ENCODE measurements around the gene CTRB1.
"Not testable (repeated sequence)": the region's sequence is repeated elsewhere in the genome, so short reads cannot be mapped to it uniquely, and the experiment has no call there.

Gene CTRB1

DNA sequence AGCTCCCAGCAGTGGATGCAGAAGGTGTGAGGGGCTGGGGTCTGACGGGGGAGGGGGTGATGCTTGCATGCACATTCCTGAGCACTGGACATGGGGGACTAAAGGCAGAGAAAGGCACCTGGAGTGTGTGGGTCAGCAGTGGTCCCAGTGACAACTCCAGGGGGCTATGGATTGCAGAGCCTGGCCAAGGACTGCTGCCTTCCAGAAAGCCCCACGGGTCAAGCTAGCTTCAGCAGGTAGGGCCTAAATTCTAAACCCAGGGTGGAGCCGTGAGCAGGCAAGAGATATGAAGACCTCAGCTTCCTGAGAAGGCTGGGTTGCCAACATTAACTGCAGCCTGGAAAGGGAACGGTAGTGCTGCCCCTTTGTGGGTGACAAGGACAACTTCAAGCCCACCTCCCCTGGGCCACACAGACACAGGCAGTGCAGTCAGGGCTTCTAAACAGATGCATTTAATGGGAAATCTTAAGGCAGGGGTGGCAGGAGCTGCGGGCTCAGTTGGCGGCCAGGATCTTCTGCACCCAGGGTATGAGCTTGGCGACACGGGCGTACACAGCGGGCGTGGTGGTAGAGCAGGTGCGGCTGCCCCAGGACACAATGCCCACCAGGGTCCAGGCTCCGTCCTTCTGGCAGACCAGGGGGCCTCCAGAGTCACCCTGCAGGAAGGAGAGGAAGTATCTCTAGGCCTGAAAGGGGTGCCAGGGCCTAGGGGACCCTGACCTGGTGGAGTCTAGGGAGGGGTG is 14.9 kb upstream of the CTRB1 start:
- TF ChIP-seq CTCF (IDR thresholded peaks at IDR 0.05; ENCODE audit: insufficient read depth, missing control alignments), result no peak
- FAIRE-seq (no peak), DNase-seq (ENCODE audit: insufficient read length, low spot score) (no peak)

DNA sequence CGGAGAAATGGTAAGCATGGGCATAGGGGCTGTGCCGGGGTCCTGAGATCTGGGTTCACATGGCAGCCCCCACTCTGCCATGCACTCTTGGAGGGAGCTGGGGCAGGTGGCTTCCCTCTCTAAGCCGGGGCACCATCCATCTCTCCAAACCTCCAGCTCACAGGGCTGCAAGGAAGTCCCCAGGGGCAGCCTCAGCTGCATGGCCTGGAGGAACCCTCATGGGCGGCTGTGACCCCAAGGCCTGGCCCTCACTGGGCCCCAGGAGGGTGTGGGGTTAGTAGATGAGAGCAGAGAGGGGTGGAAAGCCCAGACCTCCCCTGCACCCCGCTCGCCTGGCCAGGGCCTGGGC is 14.4 kb upstream of the CTRB1 start:
- TF ChIP-seq CTCF (IDR thresholded peaks at IDR 0.05; ENCODE audit: insufficient read depth, missing control alignments), result no peak
- FAIRE-seq (no peak), DNase-seq (ENCODE audit: insufficient read length, low spot score) (no peak)

DNA sequence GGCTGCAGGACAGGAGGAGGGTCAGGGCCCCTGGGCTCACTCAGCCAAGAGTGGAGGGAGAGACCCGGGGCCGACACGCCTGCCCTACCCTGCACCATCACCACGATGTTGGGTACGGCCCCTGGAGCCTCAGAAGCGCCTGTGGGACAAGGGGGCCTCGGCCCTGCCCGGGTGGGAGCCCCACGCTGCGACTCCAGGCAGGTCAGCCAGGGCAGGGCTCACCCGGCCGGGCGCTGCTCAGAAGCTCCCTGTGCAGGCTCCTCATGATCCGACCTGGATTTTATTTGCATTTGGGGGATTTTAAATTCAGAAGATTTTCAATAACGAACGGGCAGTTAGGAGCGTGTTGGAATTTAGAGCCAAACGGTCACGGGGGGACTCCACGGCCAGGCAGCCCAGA is 13.9 kb upstream of the CTRB1 start:
- FAIRE-seq, result not testable (repeated sequence)

GRCh38 chr16:75205438-75205837 is 13.3 kb upstream of the CTRB1 start:
- DNase-seq (ENCODE audit: insufficient read length, low spot score); FAIRE-seq: not testable (repeated sequence)

More for the DNA sequence above, 13.9 kb upstream of the CTRB1 start:
- DNase-seq (ENCODE audit: insufficient read length, low spot score), result not testable (repeated sequence)

GRCh38 chr16:75205961-75206748 is 12.6 kb upstream of the CTRB1 start:
- FAIRE-seq; DNase-seq (ENCODE audit: insufficient read length, low spot score): not testable (repeated sequence)

- FAIRE-seq (no peak), DNase-seq (ENCODE audit: insufficient read length, low spot score) (no peak)
- no peak for TF ChIP-seq CTCF (IDR thresholded peaks at IDR 0.05; ENCODE audit: insufficient read depth, missing control alignments)
These were observed 11.9 kb upstream of the CTRB1 start, which contains the start of gene CTRB2 for GRCh38 chr16:75206749-75207451. TSS of gene CTRB2 (minus strand) at chr16:75207161. CDS start at chr16:75207141, 20 bp downstream.

- no peak for TF ChIP-seq CTCF (IDR thresholded peaks at IDR 0.05; ENCODE audit: insufficient read depth, missing control alignments)
- FAIRE-seq (no peak), DNase-seq (ENCODE audit: insufficient read length, low spot score) (no peak)
These were observed 11.0 kb upstream of the CTRB1 start for GRCh38 chr16:75207831-75208230.

GRCh38 chr16:75208242-75208825 is 10.5 kb upstream of the CTRB1 start:
- DNase-seq (ENCODE audit: insufficient read length, low spot score) (no peak), FAIRE-seq (no peak)

More at GRCh38 chr16:75208242-75208825, 10.5 kb upstream of the CTRB1 start:
- no peak for TF ChIP-seq CTCF (IDR thresholded peaks at IDR 0.05; ENCODE audit: insufficient read depth, missing control alignments)
